Esophagus (tissue), 2 donors: ENCODE measurements around the gene DUX4. TPM values are rescaled to one million over a fixed set of nuclear protein-coding genes. Genes with fewer than 3 reads are reported as not detected.

Experiments used
- polyA plus RNA-seq, 2 donors: library from polyadenylated mRNA; stranded (reverse); fragments of 200-250 nt; gene quantifications; one replicate each; pipeline ENCODE4 v1.2.3, GENCODE V29; 2013
- donor health status: healthy with polysubstance abuse.
- donor health status: Bipolar disorder and iron deficiency.

Gene DUX4
- polyA plus RNA-seq, 2 donors = not detected

Other genes with a start within 250 kb of the DUX4 start
- gene FRG1, start 232.9 kb upstream of the DUX4 start, polyA plus RNA-seq = 10 to 100 TPM; 28.0 to 32.5 TPM
- gene FRG2, start 146.5 kb upstream of the DUX4 start, polyA plus RNA-seq = not detected
- not detected for gene DBET, start 109.3 kb upstream of the DUX4 start, polyA plus RNA-seq